Measurements from ENCODE around the gene KPNA1.

- TF ChIP-seq EZH2 (IDR thresholded peaks at IDR 0.05; ENCODE audit: insufficient read depth, poor library complexity, severe bottlenecking) = no peak
- TF ChIP-seq EZH2phosphoT487 (IDR thresholded peaks at IDR 0.05; ENCODE audit: insufficient read depth, low read depth) = no peak
These were observed 63.4 kb downstream of the KPNA1 start for GRCh38 chr3:122451371-122451770.

Data from GM23248 (cell line).